HG03095 (cell line): ENCODE measurements around the gene DUS2.
"Not testable (repeated sequence)": the region's sequence is repeated elsewhere in the genome, so short reads cannot be mapped to it uniquely, and the experiment has no call there.

Source experiments
- ATAC-seq: cut with Tn5 transposase; IDR thresholded peaks from one replicate; pipeline ENCODE4 v1.9.1; 2021; ENCODE audit warnings: moderate library complexity; ENCODE audit not compliant: unreplicated experiment

DUS2 gene

DNA sequence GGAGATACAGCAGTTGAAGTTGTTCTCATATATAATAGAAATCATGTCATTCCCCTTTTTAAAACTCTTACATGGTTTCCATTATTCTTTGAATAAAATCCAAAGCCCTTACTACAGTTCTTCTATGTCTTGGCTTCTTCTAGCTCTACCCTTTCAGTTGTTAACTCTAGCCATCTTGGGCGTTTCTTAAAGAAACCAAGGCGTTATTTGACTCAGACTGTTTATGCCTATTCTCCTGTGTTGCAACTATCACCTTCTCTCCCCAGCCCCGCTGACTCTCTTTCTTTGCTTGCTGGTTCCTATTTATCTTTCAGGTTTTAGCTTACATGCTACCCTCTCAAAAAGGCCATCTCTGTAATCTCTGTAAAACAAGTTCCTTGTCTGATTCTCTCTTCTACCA is 94.8 kb downstream of the DUS2 start:
- ATAC-seq, result no peak

DNA sequence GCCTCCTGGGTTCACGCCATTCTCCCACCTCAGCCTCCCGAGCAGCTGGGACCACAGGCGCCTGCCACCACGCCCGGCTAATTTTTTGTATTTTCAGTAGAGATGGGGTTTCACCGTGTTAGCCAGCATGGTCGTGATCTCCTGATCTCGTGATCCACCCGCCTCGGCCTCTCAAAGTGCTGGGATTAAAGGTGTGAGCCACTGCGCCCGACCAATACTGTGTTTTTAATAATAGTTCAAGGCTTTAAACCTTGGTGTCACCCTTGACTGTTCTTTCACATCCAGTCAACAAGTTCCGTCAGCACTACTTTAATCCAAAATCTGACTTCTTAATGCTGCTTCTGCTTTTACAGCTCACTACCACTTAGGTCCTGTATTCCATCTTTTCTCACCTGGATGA is 95.9 kb downstream of the DUS2 start:
- ATAC-seq, result not testable (repeated sequence)

DNA sequence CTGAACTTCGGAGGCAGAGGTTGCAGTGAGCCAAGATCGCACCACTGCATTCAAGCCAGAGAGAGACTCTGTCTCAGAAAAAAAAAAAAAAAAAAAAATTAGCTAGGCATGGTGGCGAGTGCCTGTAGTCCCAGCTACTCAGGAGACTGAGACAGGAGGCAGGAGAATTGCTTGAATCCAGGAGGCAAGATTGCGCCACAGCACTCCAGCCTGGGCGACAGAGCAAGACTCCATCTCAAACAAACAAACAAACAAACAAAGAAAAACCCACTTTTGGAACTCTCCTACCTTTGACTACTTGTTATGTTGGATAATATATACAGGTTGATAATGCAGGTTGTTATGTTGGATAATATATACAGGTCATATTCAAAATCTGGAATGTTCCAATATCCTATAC is 97.4 kb downstream of the DUS2 start:
- not testable (repeated sequence) for ATAC-seq

DNA sequence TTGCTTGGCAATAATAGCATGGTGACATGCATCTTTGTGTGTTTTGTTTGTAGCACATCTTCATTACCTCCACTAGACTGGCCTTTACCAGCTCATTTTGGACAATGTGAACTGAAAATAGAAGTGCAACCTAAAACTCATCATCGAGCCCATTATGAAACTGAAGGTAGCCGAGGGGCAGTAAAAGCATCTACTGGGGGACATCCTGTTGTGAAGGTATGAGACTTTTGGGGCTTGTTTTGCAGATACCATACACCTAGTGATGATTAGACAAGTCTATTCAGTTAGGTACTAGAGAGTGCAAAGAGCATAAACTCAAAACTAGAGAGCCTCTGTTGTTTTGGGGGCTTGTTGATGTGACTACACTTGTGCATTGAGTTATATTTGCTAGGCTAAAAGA is 103.3 kb downstream of the DUS2 start:
- peak; percentile 44 for ATAC-seq

DNA sequence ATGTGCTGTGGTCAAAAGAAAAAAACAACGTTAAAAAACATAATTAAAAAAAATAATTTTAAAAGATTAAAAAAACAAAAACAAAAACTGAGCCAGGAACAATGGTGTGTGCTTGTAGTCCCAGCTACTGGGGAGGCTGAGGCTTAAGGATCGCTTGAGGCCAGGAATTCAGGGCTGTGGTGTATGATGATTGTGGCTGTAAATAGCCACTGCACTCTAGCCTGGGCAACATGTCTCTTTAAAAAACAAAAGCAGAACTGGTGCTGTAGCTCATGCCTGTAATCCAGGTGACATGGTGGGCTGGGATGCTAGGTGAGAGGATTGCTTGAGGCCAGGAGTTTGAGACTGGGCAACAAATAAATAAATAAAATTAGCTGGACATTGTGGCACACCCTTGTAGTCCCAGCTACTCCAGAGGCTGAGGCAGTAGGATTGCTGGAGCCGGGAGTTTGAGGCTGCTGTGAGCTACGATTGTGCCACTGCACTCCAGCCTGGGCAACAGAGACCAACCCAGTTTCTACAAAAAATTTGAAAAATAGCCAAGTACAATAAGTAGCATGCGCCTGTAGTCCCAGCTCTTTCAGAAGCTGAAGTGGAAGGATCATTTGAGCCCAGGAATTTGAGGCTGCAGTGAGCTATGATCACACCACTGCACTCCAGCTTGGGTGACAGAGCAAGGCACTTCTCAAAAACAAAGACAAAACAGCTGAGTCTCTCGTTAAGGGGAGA is 105.7 kb downstream of the DUS2 start:
- ATAC-seq, result no peak
